Body of pancreas (tissue), 4 donors: Measurements from ENCODE around the gene SPTBN1. TPM values are rescaled to one million over a fixed set of nuclear protein-coding genes. Genes with fewer than 3 reads are reported as not detected.

ENCODE experiments used
- ATAC-seq: fragments of 150-250 bp; one replicate; pipeline ENCODE4 v1.9.1; 2016
- DNase-seq, 4 donors: peaks; one replicate each; pipeline ENCODE4 v3.0.0-alpha.2; 2019
- H3K27ac ChIP-seq, 4 donors: fragments of 200-600 bp; sonication (generic); 1 replicate in 3 of 4; 2 replicates in 1 of 4; pipeline versions ENCODE4 v1.5.1 to v1.6.1; 2016 to 2019; ENCODE audit warnings: mild to moderate bottlenecking in 1 of 4, mixed read lengths in 1 of 4, moderate library complexity in 1 of 4
- H3K27me3 ChIP-seq, 2 donors: fragments of 200-600 bp; sonication (generic); one replicate each; pipeline ENCODE4 v1.6.0; 2016; ENCODE audit warnings: mild to moderate bottlenecking in 1 of 2
- H3K36me3 ChIP-seq, 2 donors: fragments of 200-600 bp; sonication (generic); replicated peaks in 1 of 2; 2 replicates each; pipeline ENCODE4 v1.5.1; 2016; ENCODE audit warnings: low read depth in 2 of 2; ENCODE audit not compliant: insufficient read depth in 1 of 2
- H3K4me1 ChIP-seq: fragments of 200-600 bp; sonication (generic); one replicate; pipeline ENCODE4 v1.6.0; 2016
- H3K4me3 ChIP-seq, 2 donors: fragments of 200-600 bp; sonication (generic); 1 replicate in 1 of 2; 2 replicates in 1 of 2; pipeline ENCODE4 v1.5.1; 2016 to 2019
- H3K9me3 ChIP-seq, 3 donors: fragments of 200-600 bp; sonication (generic); 1 replicate in 2 of 3; 2 replicates in 1 of 3; pipeline ENCODE4 v1.5.1; 2016
- POLR2A ChIP-seq, 3 donors: fragments of 450-650 bp; IDR thresholded peaks; one replicate each; pipeline ENCODE4 v1.6.1; 2016; ENCODE audit warnings: antibody characterized with exemption in 3 of 3, mild to moderate bottlenecking in 2 of 3
- WGBS, 2 donors: methylation state at CpG; one replicate each; pipeline ENCODE4 v1.1.5; 2017; 5-methylcytosine and 5-hydroxymethylcytosine counted together
- intact Hi-C: fragments of 100-400 bp; cut with DNase I; formaldehyde crosslinking; loops from one replicate; pipeline ENCODE4 v1.15.1; 2023
- total RNA-seq, 2 donors: library from RNA; depleted of rRNA; stranded (reverse); fragments of >200 nt; gene quantifications; one replicate each; pipeline ENCODE4 v1.1.0, GENCODE V29; 2016
- TF ChIP-seq, protein P1 (sequence below), 7 experiments: fragments of 450-650 bp in 4 of 7; fragments of 200-600 bp in 3 of 7; sonication (generic) in 3 of 7; IDR thresholded peaks; one replicate each; pipeline ENCODE4 v1.5.1; 2016 to 2019; ENCODE audit warnings: antibody characterized with exemption in 7 of 7

Gene SPTBN1
- total RNA-seq, 2 donors from 2014 or later: 186 to 195 TPM

GRCh38 chr2:54543733-54544396 lies 87.7 kb downstream of the SPTBN1 start:
- intact Hi-C loops: no loop called here
- no peak overlapping the region for H3K27ac ChIP-seq
- no peaks in the 10 kb centered on the region for H3K36me3 ChIP-seq
- no peaks in the 10 kb centered on the region for H3K27me3 ChIP-seq
- 81 to 83% methylated on average over 3 of the region's 3 CpGs for WGBS, 2 donors
- H3K9me3 ChIP-seq: no peaks in the 10 kb centered on the region
- H3K4me3 ChIP-seq: no peak overlapping the region
- peaks cover 15% of the 10 kb centered on the region for H3K4me1 ChIP-seq
- DNase-seq (no peak), ATAC-seq (no peak)
- no peak for TF ChIP-seq POLR2A (IDR thresholded peaks at IDR 0.05)
- TF ChIP-seq, protein P1, sequence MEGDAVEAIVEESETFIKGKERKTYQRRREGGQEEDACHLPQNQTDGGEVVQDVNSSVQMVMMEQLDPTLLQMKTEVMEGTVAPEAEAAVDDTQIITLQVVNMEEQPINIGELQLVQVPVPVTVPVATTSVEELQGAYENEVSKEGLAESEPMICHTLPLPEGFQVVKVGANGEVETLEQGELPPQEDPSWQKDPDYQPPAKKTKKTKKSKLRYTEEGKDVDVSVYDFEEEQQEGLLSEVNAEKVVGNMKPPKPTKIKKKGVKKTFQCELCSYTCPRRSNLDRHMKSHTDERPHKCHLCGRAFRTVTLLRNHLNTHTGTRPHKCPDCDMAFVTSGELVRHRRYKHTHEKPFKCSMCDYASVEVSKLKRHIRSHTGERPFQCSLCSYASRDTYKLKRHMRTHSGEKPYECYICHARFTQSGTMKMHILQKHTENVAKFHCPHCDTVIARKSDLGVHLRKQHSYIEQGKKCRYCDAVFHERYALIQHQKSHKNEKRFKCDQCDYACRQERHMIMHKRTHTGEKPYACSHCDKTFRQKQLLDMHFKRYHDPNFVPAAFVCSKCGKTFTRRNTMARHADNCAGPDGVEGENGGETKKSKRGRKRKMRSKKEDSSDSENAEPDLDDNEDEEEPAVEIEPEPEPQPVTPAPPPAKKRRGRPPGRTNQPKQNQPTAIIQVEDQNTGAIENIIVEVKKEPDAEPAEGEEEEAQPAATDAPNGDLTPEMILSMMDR (IDR thresholded peaks at IDR 0.05): no peak

- Histone ChIP-seq H3K36me3 (no peaks in the 10 kb centered on the region), H3K9me3 (no peaks in the 10 kb centered on the region), H3K4me3 (no peak overlapping the region), H3K4me1 (peaks cover 32% of the 10 kb centered on the region), H3K27ac (peak overlapping the region; percentile 51 to 81 (median 60)), H3K27me3 (no peaks in the 10 kb centered on the region)
- ATAC-seq (peak; percentile 88), DNase-seq (peak in 2 of 4 donors; percentile 37 to 40)
- TF ChIP-seq POLR2A (IDR thresholded peaks at IDR 0.05): no peak
- TF ChIP-seq, protein P1 (IDR thresholded peaks at IDR 0.05): no peak
- WGBS, 2 donors: 48 to 50% methylated on average over 3 of the region's 3 CpGs
- intact Hi-C loops: no loop called here
Observed at GRCh38 chr2:54545702-54546450, 89.7 kb downstream of the SPTBN1 start.

GRCh38 chr2:54546518-54546917 lies 90.4 kb downstream of the SPTBN1 start:
- Histone ChIP-seq H3K9me3 (no peaks in the 10 kb centered on the region), H3K36me3 (no peaks in the 10 kb centered on the region), H3K4me3 (no peak overlapping the region), H3K27me3 (no peaks in the 10 kb centered on the region), H3K27ac (peak overlapping the region; percentile 2 to 81 (median 60)), H3K4me1 (peaks cover 38% of the 10 kb centered on the region)
- DNase-seq (no peak), ATAC-seq (no peak)
- no peak for TF ChIP-seq POLR2A (IDR thresholded peaks at IDR 0.05)
- TF ChIP-seq, protein P1 (IDR thresholded peaks at IDR 0.05): no peak
- intact Hi-C loops: no loop called here
- WGBS, 2 donors: 58 to 61% methylated on average over 4 of the region's 4 CpGs

DNA sequence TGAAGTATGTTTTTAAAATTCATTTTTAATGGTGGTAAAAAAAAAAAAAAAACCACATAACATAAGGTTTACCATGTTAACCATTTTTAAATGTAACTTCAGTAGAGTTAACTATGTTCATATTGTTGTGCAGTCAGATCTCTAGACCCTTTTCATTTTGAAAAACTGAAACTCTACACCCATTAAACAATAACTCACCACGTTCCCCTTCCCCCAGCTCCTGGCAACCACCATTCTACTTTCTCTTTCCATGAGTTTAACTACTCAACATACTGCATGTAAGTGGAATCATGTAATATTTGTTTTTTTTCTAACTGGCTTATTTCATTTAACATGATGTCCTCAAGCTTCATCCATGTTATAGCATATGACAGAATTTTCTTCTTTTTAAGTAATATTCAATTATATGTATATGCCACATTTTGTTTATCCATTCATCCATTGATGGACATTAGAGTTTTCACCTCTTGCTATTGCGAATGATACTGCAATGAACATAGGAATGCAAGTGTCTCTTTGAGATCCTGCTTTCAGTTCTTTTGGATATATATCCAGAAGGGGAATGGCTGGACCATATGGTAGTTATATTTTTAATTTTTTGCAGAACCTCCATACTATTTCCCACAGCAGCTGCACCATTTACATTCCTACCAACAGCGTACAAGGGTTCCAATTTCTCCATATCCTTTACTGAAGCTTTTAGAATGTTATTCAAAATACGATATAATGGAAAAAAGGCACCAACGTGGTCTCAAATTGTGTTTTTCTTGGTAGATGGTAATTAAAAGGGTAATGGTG lies 91.0 kb downstream of the SPTBN1 start:
- intact Hi-C loops: no loop called here
- H3K27ac ChIP-seq: peak overlapping the region in 2 of 4 donors; percentile 51 to 81
- ATAC-seq (no peak), DNase-seq (no peak)
- no peaks in the 10 kb centered on the region for H3K27me3 ChIP-seq
- no peaks in the 10 kb centered on the region for H3K36me3 ChIP-seq
- TF ChIP-seq, protein P1 (IDR thresholded peaks at IDR 0.05): no peak
- TF ChIP-seq POLR2A (IDR thresholded peaks at IDR 0.05): no peak
- H3K9me3 ChIP-seq: no peaks in the 10 kb centered on the region
- no peak overlapping the region for H3K4me3 ChIP-seq
- WGBS, 2 donors: 85 to 86% methylated on average over 5 of the region's 5 CpGs
- H3K4me1 ChIP-seq: peaks cover 44% of the 10 kb centered on the region
